DND-41 (cell line): ENCODE data around the gene SIRPB2.

Experiments used
- ATAC-seq: fragments of 200-7000 bp; cut with Tn5 transposase; 3 replicates; pipeline ENCODE4 v1.9.1; 2021; ENCODE audit warnings: low read depth; ENCODE audit not compliant: insufficient read depth
- DNase-seq: peaks from one replicate; pipeline ENCODE4 v3.0.0-alpha.2; 2020
- H2AFZ ChIP-seq: 2 replicates; pipeline ENCODE4 v1.6.0; 2012; ENCODE audit warnings: low read depth, low read length
- H3K27ac ChIP-seq: 2 replicates; pipeline ENCODE4 v1.5.1; 2012; ENCODE audit warnings: low read length, inconsistent platforms
- H3K27me3 ChIP-seq: fragments of 200-600 bp; sonication (generic); 2 replicates; pipeline ENCODE4 v1.6.0; 2012; ENCODE audit warnings: low read length, mild to moderate bottlenecking, inconsistent platforms; ENCODE audit not compliant: insufficient read depth, poor library complexity
- H3K36me3 ChIP-seq: 2 replicates; pipeline ENCODE4 v1.5.1; 2012; ENCODE audit warnings: low read length, inconsistent platforms; ENCODE audit not compliant: insufficient read depth
- H3K4me1 ChIP-seq: 2 replicates; pipeline ENCODE4 v1.5.1; 2012; ENCODE audit warnings: mild to moderate bottlenecking, low read length; ENCODE audit not compliant: insufficient read depth
- H3K4me2 ChIP-seq: 2 replicates; pipeline ENCODE4 v1.6.0; 2012; ENCODE audit warnings: mild to moderate bottlenecking, moderate library complexity, low read length, inconsistent platforms; ENCODE audit not compliant: insufficient read depth
- H3K4me3 ChIP-seq, 2 experiments: fragments of 200-600 bp in 1 of 2; shearing (Covaris generic) in 1 of 2; 2 replicates each; pipeline ENCODE4 v1.5.1; 2012 to 2016; ENCODE audit warnings: inconsistent platforms in 2 of 2, low read length in 2 of 2, mild to moderate bottlenecking in 2 of 2, low read depth in 1 of 2, moderate library complexity in 1 of 2
- H3K79me2 ChIP-seq: 2 replicates; pipeline ENCODE4 v1.6.0; 2012; ENCODE audit warnings: low read length, inconsistent platforms; ENCODE audit not compliant: insufficient read depth
- H3K9ac ChIP-seq: 2 replicates; pipeline ENCODE4 v1.6.0; 2012; ENCODE audit warnings: low read depth, mild to moderate bottlenecking, inconsistent platforms, low read length, moderate library complexity
- H3K9me3 ChIP-seq: 2 replicates; pipeline ENCODE4 v1.5.1; 2012; ENCODE audit warnings: low read length, moderate library complexity, mild to moderate bottlenecking, inconsistent platforms; ENCODE audit not compliant: insufficient read depth, severe bottlenecking
- H4K20me1 ChIP-seq: 2 replicates; pipeline ENCODE4 v1.6.0; 2012; ENCODE audit warnings: low read length; ENCODE audit not compliant: insufficient read depth
- CTCF ChIP-seq: IDR thresholded peaks from 2 replicates; pipeline ENCODE4 v1.5.1; 2012; ENCODE audit warnings: borderline replicate concordance, low read length, moderate library complexity, mild to moderate bottlenecking; ENCODE audit not compliant: poor library complexity, severe bottlenecking; ENCODE audit errors: extremely low read depth
- EZH2 ChIP-seq: IDR thresholded peaks from 3 replicates; pipeline ENCODE4 v1.6.1; 2012; ENCODE audit warnings: borderline replicate concordance, low read depth, mild to moderate bottlenecking, moderate library complexity, low read length, inconsistent platforms; ENCODE audit not compliant: severe bottlenecking

The SIRPB2 gene

DNA sequence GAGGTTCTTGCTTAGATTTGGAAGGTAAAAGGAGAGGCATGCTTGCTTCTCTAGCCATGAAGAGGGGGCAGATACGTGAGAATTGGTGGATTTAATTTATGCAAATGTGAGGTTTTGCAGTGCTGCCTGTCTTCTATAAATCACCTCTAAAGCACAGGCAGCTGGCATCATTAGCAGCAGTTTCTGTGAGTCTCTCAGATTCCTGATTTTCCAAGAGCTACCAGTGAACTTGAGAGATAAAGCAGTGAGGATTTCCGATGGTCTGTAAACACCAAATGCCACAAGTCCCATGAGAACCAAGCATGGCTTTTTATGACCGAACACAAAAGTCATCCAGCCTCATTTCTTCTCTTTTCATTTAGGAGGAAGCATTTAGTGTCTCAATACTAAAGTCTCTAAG is 3.2 kb upstream of the SIRPB2 start:
- no peak for TF ChIP-seq CTCF
- TF ChIP-seq EZH2: no peak
- ATAC-seq (no peak), DNase-seq (no peak)
- H3K4me3 ChIP-seq: no peak overlapping the region
- H3K9me3 ChIP-seq: no peaks in the 10 kb centered on the region
- no peaks in the 10 kb centered on the region for H4K20me1 ChIP-seq
- H3K79me2 ChIP-seq: no peaks in the 10 kb centered on the region
- H3K4me2 ChIP-seq: no peak overlapping the region
- H3K27me3 ChIP-seq: peaks cover 29% of the 10 kb centered on the region
- no peaks in the 10 kb centered on the region for H3K4me1 ChIP-seq
- H3K36me3 ChIP-seq: no peaks in the 10 kb centered on the region
- no peak overlapping the region for H3K9ac ChIP-seq
- H2AFZ ChIP-seq: no peak overlapping the region
- H3K27ac ChIP-seq: no peak overlapping the region

DNA sequence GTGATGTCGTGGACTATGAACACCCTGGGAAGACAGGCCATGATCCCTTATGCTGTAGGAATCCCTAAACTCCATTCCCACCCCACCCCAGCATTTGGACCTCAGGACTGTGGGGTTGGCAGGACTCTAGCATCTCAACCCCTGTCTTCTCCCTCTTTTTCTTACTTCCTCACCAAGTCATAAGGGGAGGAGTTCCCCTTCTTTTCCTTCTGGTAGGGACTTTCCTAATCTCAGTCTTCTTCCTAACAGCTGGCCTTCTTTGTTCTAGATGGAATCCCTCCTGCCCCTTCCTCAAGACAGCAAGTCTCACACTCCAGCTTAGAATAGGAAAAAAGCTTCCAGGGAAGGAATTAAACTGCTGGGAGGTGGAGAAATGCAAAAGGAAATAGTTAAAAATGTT is 2.3 kb upstream of the SIRPB2 start:
- Histone ChIP-seq H3K27ac (no peak overlapping the region), H3K9ac (no peak overlapping the region), H2AFZ (no peak overlapping the region), H3K4me3 (no peak overlapping the region), H3K9me3 (no peaks in the 10 kb centered on the region), H3K4me1 (no peaks in the 10 kb centered on the region), H3K36me3 (no peaks in the 10 kb centered on the region), H3K4me2 (no peak overlapping the region), H3K27me3 (peaks cover 32% of the 10 kb centered on the region), H4K20me1 (no peaks in the 10 kb centered on the region), H3K79me2 (no peaks in the 10 kb centered on the region)
- DNase-seq (no peak), ATAC-seq (no peak)
- no peak for TF ChIP-seq EZH2
- no peak for TF ChIP-seq CTCF

DNA sequence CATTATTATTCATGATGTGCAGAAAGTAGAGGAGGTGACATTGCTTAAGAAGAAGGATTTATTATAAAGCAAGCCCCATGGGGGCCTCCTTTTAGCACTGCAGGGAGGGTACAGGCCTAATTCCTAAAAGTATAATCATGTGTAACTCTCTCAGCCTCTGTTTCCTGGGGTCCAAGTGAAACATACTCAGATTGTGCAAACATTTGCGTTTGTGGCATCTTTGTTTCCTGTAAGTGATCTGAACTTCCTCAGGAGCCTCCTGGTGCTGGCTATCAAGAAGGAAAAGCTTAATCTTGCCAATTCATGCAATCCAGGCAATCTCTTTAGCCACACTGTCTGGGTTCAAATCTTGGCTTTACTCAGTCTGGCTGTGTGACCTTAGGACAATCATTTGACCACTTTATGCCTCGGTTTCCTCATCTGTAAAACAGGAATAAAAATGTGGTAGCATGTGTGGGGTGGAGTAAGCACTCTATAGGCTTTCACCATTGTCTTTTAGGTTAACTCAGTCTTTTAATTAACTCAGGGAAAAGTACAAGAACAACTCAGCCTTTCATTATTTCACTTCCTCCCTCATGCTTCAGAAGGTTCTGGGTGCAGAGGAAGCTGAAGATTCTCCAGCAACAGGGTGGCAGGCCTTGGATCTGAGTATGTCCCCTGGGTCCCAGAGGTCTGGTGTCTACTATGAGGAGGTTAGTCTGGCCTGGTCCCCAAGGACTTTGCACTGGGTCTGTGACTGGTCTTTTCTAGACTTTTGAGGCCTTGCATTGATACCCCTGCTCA is 831 bp upstream of the SIRPB2 start:
- no peaks in the 10 kb centered on the region for H3K4me1 ChIP-seq
- no peaks in the 10 kb centered on the region for H3K36me3 ChIP-seq
- no peak for TF ChIP-seq EZH2
- no peak for TF ChIP-seq CTCF
- H3K9ac ChIP-seq: no peak overlapping the region
- no peak overlapping the region for H3K27ac ChIP-seq
- no peak overlapping the region for H3K4me2 ChIP-seq
- no peak overlapping the region for H3K4me3 ChIP-seq
- H2AFZ ChIP-seq: no peak overlapping the region
- peaks cover 36% of the 10 kb centered on the region for H3K27me3 ChIP-seq
- no peaks in the 10 kb centered on the region for H3K79me2 ChIP-seq
- DNase-seq (no peak), ATAC-seq (no peak)
- no peaks in the 10 kb centered on the region for H4K20me1 ChIP-seq
- H3K9me3 ChIP-seq: no peaks in the 10 kb centered on the region
